HG03521 (cell line): ENCODE data around the gene ADAM30.

ENCODE experiments used
- ATAC-seq: cut with Tn5 transposase; IDR thresholded peaks from one replicate; pipeline ENCODE4 v1.9.1; 2021; ENCODE audit warnings: mild to moderate bottlenecking, moderate library complexity; ENCODE audit not compliant: unreplicated experiment

Gene ADAM30

DNA sequence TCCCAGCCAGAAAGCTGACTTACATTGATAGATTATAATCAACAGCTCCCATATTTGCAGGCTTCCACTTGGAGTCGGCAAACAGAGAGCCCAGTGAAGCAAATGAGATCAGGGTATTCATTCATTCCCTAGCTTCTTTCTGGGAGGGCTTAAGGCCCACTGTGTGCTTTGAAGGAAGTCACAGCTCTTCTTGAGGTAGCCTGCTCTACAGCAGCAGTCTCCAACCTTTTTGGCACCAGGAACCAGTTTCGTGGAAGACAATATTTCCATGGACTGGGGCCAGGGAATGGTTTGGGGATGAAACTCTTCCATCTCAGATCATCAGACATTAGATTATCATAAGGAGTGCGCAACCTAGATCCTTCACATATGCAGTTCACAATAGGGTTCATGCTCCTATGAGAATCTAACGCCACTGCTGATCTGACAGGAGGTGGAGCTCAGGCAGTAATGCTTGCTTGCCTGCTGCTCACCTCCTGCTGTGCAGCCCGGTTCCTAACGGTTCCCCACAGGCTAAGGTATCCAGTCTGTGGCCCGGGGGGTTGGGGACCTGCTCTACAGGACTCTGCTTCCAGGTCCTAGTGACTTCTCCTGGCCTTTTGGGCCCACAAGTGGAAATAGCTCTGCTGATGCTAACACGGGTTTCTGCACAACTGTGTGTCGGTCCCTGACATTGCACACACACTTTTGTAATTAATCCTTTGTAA lies 13.7 kb upstream of the ADAM30 start:
- ATAC-seq: no peak

DNA sequence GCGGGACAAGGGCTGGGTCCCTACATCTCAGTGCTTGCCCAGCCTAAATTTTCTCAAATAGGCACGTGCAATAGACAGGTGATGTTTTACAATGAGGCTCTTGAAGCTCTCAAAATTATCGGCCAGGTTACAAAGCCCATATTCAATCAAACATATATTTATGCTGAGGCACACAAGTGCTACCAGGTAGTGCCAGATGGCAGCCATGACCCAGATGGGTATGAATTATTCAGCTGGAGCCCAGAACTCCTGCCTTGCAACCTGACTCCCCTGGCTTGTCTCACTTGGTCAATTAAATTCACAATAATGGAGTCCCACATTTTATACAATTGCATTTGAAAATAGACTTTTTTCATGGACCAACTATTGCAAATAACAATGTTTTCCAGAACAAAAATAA lies 12.3 kb upstream of the ADAM30 start:
- no peak for ATAC-seq

DNA sequence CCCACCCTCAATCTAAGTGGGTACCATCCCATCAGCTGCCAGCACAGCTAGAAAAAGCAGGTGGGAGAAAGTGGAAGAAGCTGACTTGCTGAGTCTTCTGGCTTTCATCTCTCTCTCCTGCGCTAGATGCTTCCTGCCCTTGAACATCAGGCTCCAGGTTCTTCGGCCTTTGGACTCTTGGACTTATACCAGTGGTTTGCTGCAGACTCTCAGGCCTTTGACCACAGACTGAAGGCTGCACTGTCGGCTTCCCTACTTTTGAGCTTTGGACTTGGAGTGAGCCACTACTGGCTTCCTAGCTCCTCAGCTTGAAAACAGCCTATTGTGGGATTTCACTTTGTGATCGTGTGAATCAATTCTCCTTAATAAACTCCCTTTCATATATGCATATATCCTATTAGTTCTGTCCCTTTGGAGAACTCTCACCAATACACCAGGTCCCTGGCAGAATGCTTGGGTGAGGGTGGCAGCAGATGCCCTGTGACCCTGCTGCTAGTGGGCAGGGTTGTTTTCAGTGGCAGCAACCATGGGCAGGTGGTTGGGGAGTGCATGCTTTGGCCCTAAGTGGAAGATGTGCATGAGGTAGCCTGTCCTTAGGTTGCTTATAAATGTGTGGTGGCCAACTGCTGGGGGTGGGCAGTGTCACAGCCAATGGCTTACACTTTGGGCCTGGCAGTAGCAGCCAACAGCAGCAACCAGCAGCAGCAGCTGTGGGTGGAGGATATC lies 10.8 kb upstream of the ADAM30 start:
- ATAC-seq: no peak

DNA sequence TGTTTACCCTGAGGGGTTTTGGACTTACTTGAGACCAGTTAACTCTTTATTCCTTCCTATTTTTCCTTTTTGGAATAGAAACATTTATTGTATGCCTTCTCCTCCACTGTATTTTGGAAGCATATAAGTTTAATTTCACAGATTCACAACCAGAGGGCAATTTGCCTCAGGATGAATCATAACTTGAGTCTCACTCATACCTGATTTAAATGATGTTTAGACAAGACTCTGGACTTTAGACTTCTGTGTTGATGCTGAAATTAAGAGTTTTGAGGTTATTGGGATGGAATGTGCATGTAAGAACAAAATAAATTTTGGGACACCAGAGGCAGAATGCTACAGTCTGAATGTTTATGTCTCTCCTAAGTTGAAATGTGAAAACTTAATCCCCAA lies 7.1 kb upstream of the ADAM30 start:
- no peak for ATAC-seq

DNA sequence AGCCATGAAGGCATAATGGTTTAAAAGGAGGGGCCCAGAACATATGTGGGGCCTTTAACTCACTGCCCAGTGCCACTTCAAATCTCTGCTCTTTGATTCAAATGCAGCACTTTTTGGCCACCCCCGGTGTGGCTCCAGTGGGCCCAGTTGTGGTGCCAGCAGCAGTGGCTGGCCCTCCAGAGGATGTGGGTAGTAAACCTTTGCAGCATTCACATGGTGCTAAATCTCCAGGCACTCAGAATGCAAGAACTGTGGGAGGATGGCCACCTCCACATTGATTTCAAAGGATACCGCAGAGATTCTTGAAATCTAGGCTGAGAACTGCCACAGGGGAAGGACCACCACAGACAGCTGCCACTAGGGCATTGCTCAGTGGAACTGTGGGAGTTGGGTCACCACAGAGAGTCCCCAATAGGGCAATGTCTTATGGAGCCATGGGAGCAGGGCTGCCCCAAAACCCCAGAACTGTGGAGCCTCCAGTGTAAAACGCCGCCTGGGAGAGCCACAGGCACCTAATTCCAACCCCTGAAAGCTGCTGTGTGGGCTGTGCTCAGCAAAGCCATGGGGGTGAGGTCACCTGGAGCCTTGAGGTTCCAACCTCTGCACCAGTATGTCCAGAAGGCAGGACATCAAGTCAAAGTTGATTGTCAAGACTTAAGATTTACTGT lies 6.6 kb upstream of the ADAM30 start:
- ATAC-seq: no peak

DNA sequence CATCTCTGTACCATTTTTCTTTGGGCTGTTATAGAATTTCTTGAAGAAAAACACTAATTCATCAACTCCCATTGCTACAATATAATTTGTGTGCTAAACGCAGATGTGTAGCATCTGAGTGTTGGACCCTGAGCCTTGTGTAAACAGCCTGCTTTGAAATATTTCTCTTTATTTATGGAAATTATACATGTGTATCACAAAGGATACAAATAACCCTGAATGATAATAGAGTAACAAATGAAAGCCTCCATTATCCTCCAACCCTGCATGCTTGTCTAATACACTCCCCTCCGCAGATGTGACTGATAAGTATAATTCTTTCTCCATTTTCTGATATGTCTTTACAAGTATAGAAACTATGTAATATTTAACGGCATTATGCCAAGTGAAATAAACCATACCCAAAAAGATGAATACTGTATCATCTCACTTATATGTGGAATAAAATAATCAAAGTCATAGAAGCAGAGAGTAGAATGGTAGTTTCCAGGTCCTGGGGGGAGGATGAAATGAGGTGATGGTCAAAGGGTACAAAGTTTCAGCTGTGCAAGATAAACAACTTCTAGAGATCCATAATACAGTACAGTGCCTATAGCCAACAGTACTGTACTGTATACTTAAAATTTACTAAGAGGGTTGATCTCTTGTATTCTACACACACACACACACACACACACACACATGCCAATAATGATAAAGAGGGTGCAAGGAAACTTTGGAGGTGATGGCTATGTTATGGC lies 2.8 kb upstream of the ADAM30 start:
- ATAC-seq: no peak

DNA sequence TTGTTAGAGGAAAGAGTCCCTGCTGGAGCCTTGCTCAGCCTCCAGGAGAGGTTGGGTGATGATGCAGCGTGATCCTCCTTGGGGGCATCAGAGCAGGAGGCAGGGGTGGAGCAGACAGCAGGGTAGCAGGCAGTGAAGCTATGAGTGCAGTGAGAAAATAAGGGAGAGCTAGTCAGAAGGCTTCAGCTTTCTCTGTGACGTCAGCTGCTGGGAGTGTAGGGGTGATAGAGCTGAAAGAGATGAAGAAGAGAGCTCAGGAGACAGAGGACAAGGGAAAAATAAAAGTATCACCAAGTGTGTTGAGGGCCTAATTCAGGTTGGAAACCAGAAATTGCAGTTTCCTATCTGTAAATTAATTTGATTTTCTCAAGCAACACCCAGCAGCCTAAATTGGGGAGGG lies 2.2 kb upstream of the ADAM30 start:
- ATAC-seq: no peak

DNA sequence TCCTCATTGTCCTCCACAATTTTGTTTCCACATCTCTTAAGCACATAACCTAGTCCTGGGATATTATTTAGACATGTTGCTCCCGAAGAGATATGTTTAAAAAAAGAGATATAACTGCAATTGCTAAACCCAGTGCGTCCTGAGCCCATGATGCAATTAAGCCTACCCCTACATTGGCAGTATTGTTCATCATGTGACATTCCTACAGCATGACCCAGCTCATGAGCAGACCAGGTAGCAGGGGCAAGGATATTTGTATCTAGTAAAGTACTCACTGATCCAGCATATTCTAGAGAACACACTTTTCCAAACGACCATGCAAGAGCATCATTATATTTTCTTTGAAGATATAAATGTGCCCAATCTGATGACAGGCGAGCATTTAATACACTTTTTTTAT lies 1.2 kb downstream of the ADAM30 start:
- ATAC-seq: no peak

DNA sequence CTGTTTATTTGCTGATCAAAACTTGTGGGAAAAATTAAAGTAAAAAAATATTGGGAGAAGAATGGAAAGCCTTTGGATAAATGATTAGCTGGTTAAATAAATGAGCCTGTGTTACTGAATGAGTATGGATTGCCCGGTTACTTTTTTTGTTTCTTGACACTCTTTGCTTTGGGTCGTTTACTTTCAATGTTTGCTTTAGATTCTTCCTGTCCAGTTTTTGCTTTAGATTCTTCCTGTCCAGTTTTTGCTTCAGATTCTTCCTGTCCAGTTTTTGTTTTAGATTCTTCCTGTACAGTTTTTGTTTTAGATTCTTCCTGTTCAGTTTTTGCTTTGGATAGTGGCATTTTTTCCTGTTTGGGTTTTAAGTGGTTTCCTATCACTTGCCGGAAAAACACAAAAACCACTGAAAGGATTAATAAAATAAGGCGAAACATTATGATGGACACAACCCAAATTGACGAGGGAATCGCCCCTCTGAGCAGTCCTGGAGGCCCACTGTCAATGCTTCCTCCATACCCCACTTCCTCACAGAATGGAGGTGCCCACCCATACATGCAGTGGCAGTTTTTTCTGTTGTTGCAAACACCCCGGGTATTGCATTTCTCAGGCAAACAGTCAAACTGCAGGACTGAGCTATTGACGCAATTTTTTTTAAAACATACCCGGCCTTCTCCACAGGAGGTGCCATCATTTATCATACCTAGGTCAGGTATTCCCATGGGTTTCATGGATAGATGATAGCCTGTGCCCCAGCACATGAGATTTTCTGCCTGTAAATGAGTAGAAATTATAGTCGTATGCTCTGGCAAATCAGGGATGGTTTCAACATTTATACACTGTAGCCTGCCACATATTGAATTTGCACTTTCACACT lies 2.3 kb downstream of the ADAM30 start:
- ATAC-seq: no peak

DNA sequence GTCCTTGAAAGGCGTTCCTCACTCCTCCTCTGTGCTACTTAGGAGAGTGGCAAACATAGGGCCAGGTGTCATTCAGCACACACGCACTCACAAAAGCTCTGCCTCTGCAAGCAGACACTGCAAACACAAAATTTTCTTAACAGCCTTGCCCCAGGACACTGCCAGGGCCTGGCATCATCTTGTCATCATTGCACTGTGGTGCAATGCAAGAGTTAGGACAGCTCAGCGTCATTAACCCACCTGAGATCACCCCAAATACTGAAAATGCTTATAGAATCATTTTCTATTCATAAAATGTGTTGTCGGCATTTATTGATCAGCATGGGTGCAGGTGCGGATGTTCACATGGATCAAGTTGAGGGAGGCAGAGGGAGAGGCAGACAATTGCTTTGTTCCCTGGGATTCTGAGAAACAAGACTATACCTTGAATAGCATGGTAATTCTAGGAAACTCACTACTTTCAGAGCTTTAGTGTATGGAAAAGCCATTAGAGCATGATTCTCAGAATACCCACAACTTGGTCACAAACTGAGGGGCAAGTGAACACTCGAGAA lies 3.0 kb downstream of the ADAM30 start:
- no peak for ATAC-seq

DNA sequence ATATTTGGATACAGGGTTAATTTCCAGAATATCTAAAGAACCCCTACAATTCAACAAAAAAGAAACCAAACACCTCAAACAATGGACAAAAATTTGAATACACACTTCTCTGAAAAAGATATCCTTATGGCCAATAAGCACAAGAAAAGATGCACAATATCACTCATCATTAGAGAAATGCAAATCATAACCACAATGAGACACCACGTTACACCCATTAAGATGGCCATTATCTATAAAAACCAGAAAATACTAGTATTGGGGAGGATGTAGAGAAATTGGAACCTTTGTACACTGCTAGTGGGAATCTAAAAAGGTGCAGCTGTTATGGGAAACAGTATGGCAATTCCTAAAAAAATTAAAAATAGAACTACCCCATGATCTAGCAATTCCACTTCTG lies 4.9 kb downstream of the ADAM30 start:
- no peak for ATAC-seq

DNA sequence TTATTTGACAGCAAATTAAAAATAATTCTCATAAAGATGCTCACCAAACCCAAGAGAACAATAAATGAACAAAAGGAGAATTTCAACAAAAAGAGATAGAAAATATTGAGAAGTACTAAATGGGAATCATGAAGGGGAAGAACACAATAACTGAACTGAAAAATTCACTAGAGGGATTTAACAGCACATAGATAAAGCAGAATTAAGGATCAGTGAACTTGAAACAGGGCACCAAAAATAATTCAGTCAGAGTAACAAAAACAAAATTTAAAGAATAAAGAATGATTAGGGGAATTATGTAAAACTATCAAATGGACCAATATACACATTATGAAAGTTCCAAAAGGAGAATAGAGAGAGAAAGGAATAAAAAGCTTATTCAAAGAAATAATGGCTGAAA lies 7.8 kb downstream of the ADAM30 start:
- no peak for ATAC-seq

DNA sequence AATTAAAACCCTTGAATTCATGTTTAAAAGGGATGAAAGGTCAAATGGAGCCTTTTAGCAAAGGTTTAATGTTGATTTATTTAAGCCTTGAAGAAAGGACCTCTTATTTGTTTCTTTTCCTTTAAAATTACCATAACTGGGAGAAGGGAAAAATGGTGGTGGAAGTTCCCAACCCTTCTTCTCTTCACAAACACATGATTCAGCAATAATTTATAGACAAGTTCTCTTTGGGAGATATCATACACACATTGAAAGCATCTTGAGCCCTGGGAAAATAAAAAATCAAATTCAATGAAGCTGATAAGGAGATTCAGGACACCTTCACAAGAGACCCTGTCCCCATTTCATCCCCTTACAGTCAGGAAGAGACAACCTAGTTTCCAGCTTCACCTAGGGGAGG lies 8.9 kb downstream of the ADAM30 start:
- no peak for ATAC-seq

DNA sequence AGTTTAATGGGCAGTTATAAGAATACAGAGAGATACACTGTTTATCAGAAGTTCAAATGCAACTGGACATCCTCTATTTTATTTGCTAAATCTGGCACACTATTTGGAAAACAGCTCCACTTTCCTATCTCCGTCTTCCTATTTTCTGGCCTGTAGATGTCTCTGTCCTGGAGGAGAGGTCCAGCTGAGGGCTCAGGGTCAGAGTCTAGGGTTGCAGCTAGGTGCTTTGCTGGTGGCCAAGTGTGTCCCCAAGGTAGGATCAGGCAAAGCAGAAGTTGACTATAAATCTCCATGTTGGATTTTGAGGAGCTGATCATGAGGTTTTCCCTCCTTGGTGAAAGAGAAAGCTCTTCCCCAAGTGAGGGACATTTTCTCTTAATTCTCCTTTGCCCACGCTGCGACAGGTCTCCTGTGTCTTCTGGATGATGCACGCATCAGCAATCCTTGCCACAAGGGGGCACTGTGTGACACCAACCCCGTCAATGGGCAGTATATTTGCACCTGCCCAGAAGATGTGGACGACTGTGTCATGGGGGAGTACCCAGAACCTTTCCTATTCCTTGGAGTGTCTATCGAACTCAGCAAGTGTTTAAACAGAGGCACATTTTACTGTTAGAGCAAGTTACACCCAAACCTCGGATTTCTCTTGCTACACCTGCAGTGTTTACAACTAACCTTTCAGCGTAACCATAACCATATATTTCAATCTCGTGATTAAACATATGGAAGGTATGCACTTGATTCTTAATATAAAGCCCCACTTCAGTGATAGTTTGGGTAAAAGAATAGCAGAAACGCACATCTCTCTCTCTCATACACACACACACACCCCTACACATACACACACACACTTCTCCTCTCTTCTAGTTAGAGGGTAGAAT lies 10.2 kb downstream of the ADAM30 start:
- no peak for ATAC-seq

DNA sequence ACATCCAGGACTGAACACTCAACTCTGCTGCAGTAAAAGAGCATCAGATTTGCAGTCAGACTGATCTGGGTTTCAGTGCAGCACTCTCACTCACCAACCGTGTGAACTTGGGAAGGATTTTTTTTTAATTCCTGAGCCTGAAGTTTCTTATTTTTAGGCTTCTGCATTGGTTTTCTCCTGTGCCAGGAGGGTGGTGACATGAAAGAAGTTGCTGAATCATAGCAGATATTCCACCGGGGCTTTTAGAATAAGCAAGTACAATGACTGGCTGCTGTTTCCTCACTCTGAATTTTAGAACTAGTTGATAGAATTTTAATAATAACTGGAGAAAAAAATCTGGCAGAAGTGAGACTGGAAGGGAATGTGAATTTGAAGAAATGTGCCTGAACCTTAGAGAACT lies 11.6 kb downstream of the ADAM30 start:
- no peak for ATAC-seq

DNA sequence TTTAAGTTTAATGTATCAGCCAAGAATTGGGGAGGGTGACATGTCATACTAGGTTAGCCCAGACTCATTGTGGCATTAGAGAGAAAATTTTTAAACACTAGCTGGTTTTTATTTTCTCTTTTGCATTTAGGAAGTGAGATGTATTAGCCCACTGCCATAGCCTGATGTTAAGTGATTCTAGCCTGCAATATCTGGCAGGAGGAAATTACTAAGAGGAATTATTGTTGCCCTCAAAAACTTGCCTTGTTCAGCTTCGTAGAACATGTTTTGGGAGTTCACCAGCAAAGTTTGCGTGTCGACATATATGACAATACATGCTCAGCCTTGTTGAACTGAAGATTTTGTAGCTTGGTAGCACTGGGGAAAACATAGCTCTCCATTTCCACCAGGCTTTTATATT lies 12.5 kb downstream of the ADAM30 start:
- no peak for ATAC-seq

DNA sequence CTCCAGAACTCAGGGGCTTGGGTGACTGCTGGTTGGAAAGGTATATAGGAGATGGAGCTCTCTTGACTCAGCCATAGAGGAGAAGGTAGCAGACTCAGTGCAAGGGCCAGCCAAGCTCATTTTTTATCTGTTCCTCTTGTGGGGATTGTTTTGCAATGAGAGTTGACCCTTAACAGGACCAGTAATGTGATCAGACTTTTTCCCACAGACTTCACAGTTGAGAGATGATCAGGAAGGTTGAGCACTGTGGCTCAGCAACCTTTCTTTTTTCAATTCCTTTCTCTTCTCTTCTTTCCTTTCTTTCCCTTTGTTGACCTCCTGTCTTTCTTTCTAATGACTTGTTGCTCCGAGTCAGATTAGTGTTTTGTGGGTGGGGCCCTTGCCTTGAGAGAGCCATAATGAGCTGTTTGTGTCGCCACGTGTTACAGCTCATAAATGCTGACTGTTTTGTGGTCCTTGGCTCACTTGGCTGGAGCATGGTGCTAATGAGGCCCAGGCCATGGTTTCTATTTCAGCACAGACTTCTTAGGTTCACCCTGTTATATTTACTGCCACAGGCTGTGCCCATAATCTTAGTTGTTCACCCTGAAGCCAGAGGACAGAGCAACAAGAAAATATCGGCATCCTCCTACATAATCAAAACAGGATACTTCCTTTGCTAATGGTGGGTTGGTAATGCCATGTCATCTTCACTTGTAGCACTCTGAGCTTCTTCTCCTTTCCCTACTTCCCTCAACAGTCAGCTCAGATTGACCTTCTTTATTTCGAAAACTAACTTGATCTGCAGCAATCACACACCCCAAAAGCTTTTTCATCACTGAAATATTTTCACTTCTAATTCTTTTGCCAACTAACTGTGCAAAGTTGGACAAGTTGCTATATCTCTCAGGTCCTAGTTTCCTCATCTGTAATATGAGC lies 13.9 kb downstream of the ADAM30 start:
- ATAC-seq: no peak
